MM.1S (cell line): ENCODE measurements around the gene AGXT.

Source experiments
- DNase-seq: peaks from one replicate; pipeline ENCODE4 v3.0.0-alpha.2; 2015
- H2AFZ ChIP-seq: fragments of 300-600 bp; sonication (generic); 2 replicates; pipeline ENCODE4 v1.6.0; 2016; ENCODE audit warnings: antibody characterized with exemption, low read length
- H3F3A ChIP-seq: fragments of 300-600 bp; sonication (generic); 2 replicates; pipeline ENCODE4 v1.6.1; 2016; ENCODE audit warnings: mild to moderate bottlenecking, antibody characterized with exemption, low read length, moderate library complexity, mixed read lengths; ENCODE audit not compliant: insufficient read depth
- H3K27ac ChIP-seq: fragments of 300-600 bp; sonication (generic); 2 replicates; pipeline ENCODE4 v1.5.1; 2016; ENCODE audit warnings: mild to moderate bottlenecking, low read length
- H3K27me3 ChIP-seq: fragments of 300-600 bp; sonication (generic); replicated peaks from 2 replicates; pipeline ENCODE4 v1.6.0; 2016; ENCODE audit warnings: low read length; ENCODE audit not compliant: insufficient read depth
- H3K36me3 ChIP-seq: fragments of 300-600 bp; sonication (generic); replicated peaks from 2 replicates; pipeline ENCODE4 v1.6.1; 2016; ENCODE audit warnings: mild to moderate bottlenecking, low read length, mixed read lengths; ENCODE audit not compliant: insufficient read depth
- H3K4me1 ChIP-seq: fragments of 300-600 bp; sonication (generic); 2 replicates; pipeline ENCODE4 v1.6.1; 2016; ENCODE audit warnings: low read length, mixed read lengths
- H3K4me2 ChIP-seq: fragments of 300-600 bp; sonication (generic); 2 replicates; pipeline ENCODE4 v1.6.0; 2016; ENCODE audit warnings: low read depth, low read length
- H3K4me3 ChIP-seq: fragments of 300-600 bp; sonication (generic); 2 replicates; pipeline ENCODE4 v1.5.1; 2016; ENCODE audit warnings: low read length, mixed read lengths
- H3K79me2 ChIP-seq: fragments of 300-600 bp; sonication (generic); 2 replicates; pipeline ENCODE4 v1.6.1; 2016; ENCODE audit warnings: mixed run types, low read length, mixed read lengths
- H3K9ac ChIP-seq: fragments of 300-600 bp; sonication (generic); 2 replicates; pipeline ENCODE4 v1.6.1; 2016; ENCODE audit warnings: low read length, mixed read lengths
- H3K9me2 ChIP-seq: fragments of 300-600 bp; sonication (generic); replicated peaks from 2 replicates; pipeline ENCODE4 v1.6.1; 2016; ENCODE audit warnings: mild to moderate bottlenecking, low read length, mixed read lengths; ENCODE audit not compliant: insufficient read depth
- H3K9me3 ChIP-seq: fragments of 300-600 bp; sonication (generic); replicated peaks from 2 replicates; pipeline ENCODE4 v1.6.1; 2016; ENCODE audit warnings: mild to moderate bottlenecking, low read length, mixed read lengths; ENCODE audit not compliant: insufficient read depth
- H4K20me1 ChIP-seq: fragments of 300-600 bp; sonication (generic); 2 replicates; pipeline ENCODE4 v1.6.1; 2016; ENCODE audit warnings: mild to moderate bottlenecking, low read length, moderate library complexity, mixed read lengths; ENCODE audit not compliant: insufficient read depth
- EZH2 ChIP-seq: fragments of 300-600 bp; sonication (generic); optimal IDR thresholded peaks from 2 replicates; pipeline ENCODE3; 2017; ENCODE audit warnings: low read depth, mild to moderate bottlenecking, antibody characterized with exemption, low read length, mixed read lengths
- EZH2phosphoT487 ChIP-seq: fragments of 300-600 bp; sonication (generic); IDR thresholded peaks from 2 replicates; pipeline ENCODE4 v1.6.1; 2018; ENCODE audit warnings: antibody characterized with exemption, low read length
- TF ChIP-seq, protein P1 (sequence below): fragments of 300-600 bp; sonication (generic); IDR thresholded peaks from 2 replicates; pipeline ENCODE4 v1.5.1; 2016; ENCODE audit warnings: antibody characterized with exemption, low read length, mixed read lengths

The AGXT gene

DNA sequence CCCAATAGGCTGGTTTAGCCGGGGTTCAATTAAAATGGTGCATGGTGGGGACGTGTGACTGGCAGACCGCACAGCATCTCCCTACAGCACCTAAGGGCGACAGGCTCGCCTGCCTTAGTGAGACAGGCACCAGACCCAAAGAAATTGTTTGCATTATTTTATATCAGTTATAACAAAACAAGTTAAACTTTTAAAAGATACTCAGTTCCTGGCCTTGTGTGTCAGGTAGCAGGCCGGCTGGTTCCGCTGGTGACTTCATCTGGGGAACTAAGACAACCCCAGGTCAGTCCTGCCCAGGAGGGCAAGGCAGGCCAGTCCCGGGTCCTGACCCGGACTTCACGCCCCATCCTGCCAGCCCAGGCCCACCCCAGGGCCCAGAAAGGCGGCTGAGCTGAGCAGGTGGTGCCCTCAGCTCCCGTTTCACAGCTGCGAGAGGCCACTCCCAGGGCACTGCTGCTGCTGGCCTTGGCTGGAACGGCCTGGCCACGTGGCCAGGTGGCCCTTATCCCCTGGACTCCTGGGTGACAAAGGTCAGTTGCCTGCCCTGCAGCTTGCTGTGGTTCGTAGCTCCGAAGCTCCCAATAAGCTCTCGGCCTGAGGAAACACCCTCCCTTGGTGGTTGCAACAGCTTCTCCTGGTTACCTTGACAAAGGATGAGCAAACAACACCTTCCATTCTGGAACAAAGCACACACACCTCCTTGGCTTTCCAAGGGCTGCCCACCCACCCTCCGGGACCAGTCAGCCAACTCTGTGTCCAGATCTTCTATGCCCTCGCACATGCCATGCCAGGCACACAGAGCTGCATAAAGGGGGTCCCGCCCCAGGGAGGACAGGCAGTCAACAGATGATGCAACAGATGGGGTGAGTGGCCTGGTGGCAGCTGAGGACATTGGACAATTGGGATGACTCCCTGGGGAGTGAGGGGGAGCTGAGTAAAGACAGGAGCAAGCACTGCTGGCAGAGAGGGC, 11.3 kb upstream of the AGXT start:
- Histone ChIP-seq H3K9me2 (no peaks in the 10 kb centered on the region), H4K20me1 (no peaks in the 10 kb centered on the region), H2AFZ (no peak overlapping the region), H3K36me3 (no peaks in the 10 kb centered on the region), H3K9ac (no peak overlapping the region), H3F3A (no peaks in the 10 kb centered on the region), H3K27ac (no peak overlapping the region), H3K27me3 (peaks cover 91% of the 10 kb centered on the region), H3K4me1 (no peaks in the 10 kb centered on the region), H3K79me2 (no peaks in the 10 kb centered on the region), H3K4me2 (no peak overlapping the region), H3K4me3 (no peak overlapping the region), H3K9me3 (no peaks in the 10 kb centered on the region)
- no peak for TF ChIP-seq EZH2
- no peak for TF ChIP-seq EZH2phosphoT487
- TF ChIP-seq, protein P1, sequence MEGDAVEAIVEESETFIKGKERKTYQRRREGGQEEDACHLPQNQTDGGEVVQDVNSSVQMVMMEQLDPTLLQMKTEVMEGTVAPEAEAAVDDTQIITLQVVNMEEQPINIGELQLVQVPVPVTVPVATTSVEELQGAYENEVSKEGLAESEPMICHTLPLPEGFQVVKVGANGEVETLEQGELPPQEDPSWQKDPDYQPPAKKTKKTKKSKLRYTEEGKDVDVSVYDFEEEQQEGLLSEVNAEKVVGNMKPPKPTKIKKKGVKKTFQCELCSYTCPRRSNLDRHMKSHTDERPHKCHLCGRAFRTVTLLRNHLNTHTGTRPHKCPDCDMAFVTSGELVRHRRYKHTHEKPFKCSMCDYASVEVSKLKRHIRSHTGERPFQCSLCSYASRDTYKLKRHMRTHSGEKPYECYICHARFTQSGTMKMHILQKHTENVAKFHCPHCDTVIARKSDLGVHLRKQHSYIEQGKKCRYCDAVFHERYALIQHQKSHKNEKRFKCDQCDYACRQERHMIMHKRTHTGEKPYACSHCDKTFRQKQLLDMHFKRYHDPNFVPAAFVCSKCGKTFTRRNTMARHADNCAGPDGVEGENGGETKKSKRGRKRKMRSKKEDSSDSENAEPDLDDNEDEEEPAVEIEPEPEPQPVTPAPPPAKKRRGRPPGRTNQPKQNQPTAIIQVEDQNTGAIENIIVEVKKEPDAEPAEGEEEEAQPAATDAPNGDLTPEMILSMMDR: no peak
- no peak for DNase-seq

DNA sequence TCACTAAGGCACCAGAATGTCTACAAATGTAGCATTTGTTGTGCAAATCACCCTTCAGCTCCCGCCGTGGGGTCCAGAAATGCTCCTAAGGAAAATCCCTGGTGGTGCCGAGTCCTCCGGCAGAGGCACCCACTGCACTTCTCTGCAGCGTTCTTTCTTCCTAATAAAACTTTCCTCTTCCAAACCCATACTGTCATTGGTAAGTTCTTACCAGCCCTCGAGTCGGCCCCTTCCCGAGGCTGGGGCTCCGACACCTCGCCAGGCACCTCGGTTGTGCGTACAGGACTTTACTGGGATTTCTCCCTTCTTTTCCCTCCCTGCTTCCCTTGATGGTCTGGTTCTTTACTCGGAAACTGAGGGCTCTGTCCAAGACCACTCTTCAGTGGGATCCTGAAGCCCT, 10.3 kb upstream of the AGXT start:
- Histone ChIP-seq H3K9ac (no peak overlapping the region), H3K4me1 (no peaks in the 10 kb centered on the region), H3K27ac (no peak overlapping the region), H3K4me3 (no peak overlapping the region), H4K20me1 (no peaks in the 10 kb centered on the region), H3K79me2 (no peaks in the 10 kb centered on the region), H3K9me2 (no peaks in the 10 kb centered on the region), H3K36me3 (no peaks in the 10 kb centered on the region), H3F3A (no peaks in the 10 kb centered on the region), H3K27me3 (peaks cover 90% of the 10 kb centered on the region), H2AFZ (no peak overlapping the region), H3K4me2 (no peak overlapping the region), H3K9me3 (no peaks in the 10 kb centered on the region)
- TF ChIP-seq, protein P1: no peak
- no peak for TF ChIP-seq EZH2
- TF ChIP-seq EZH2phosphoT487: no peak
- DNase-seq: no peak

DNA sequence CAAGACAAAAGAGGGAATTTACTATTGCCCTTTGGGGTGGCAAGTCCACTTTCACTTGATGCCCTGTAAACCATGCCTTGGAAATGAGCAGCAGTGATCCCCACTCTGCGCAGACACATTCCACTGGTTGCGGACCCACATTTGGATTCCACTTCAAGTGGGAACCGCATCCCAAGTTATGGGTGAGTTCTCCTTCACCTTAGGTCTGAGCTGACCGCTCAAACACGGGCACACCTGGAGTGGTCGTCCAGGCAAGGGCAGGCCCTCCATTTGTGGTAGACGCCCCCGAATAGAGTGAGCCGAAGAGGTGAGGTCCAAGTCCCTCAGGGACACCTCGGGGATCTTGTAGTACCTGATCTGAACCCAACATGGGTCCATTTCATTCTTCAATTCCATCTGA, 9.8 kb upstream of the AGXT start:
- Histone ChIP-seq H3K27ac (no peak overlapping the region), H3K4me3 (no peak overlapping the region), H3K79me2 (no peaks in the 10 kb centered on the region), H3K4me2 (no peak overlapping the region), H3K27me3 (peaks cover 86% of the 10 kb centered on the region), H3K36me3 (no peaks in the 10 kb centered on the region), H2AFZ (no peak overlapping the region), H3F3A (no peaks in the 10 kb centered on the region), H3K9me2 (no peaks in the 10 kb centered on the region), H3K9me3 (no peaks in the 10 kb centered on the region), H4K20me1 (no peaks in the 10 kb centered on the region), H3K4me1 (no peaks in the 10 kb centered on the region), H3K9ac (no peak overlapping the region)
- TF ChIP-seq EZH2phosphoT487: no peak
- no peak for DNase-seq

DNA sequence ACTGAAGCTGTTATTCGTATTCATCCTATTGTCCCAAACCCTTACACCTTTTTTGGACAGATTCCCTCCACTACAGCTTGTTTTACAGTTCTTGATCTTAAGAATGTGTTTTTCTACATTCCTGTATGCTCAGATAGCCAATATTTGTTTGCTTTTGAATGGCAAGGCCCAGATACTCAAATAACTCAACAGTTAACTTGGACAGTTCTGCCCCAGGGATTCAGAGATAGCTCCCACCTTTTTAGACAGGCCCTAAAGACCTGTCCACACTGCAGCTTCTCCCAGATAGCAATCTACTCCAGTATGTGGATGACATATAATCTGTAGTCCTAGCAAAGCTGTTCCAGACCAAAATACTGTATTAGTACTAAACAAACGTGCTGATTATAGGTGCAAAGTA, 7.1 kb upstream of the AGXT start:
- Histone ChIP-seq H3K4me3 (no peak overlapping the region), H3K36me3 (no peaks in the 10 kb centered on the region), H3K4me2 (no peak overlapping the region), H3K79me2 (no peaks in the 10 kb centered on the region), H3K4me1 (no peaks in the 10 kb centered on the region), H3K27ac (no peak overlapping the region), H3F3A (no peaks in the 10 kb centered on the region), H3K9ac (no peak overlapping the region), H3K27me3 (peaks cover 74% of the 10 kb centered on the region), H2AFZ (no peak overlapping the region), H4K20me1 (no peaks in the 10 kb centered on the region), H3K9me3 (no peaks in the 10 kb centered on the region), H3K9me2 (no peaks in the 10 kb centered on the region)
- no peak for DNase-seq
- no peak for TF ChIP-seq EZH2phosphoT487
- TF ChIP-seq, protein P1: no peak
- TF ChIP-seq EZH2: no peak
